Fibroblast of lung (primary cell): ENCODE results near the gene NIFK.

ENCODE experiments used
- CTCF ChIP-seq, 2 donors: IDR thresholded peaks in 1 of 2; conservative IDR thresholded peaks in 1 of 2; 1 replicate in 1 of 2; 2 replicates in 1 of 2; pipeline ENCODE4 v1.5.1; 2011 to 2012; ENCODE audit warnings: low read length in 2 of 2, control low read depth in 1 of 2, inconsistent platforms in 1 of 2, low read depth in 1 of 2, mild to moderate bottlenecking in 1 of 2
- EZH2 ChIP-seq: IDR thresholded peaks from 2 replicates; pipeline ENCODE4 v1.5.1; 2012; ENCODE audit warnings: low read length, control low read depth, mild to moderate bottlenecking; ENCODE audit errors: missing control alignments

- TF ChIP-seq EZH2 (no peak), CTCF (conservative IDR thresholded peaks at IDR 0.05 in 1 of 2, IDR thresholded peaks at IDR 0.05 in 1 of 2; ENCODE audit: low read depth in 1 of 2, low read length in 2 of 2) (no peak)
Observed at GRCh38 chr2:121740973-121741372, 4.3 kb upstream of the NIFK start.
